HepG2 (cell line): ENCODE measurements around the gene FOXE3. TPM values are rescaled to one million over a fixed set of nuclear protein-coding genes. Genes with fewer than 3 reads are reported as not detected.
A peak's percentile ranks its signal among the peaks of the same experiment; 100 is the strongest.

ENCODE experiments used
- ATAC-seq: fragments of 200-7000 bp; cut with Tn5 transposase; 3 replicates; pipeline ENCODE4 v1.9.1; 2020; ENCODE audit warnings: mild to moderate bottlenecking, moderate library complexity
- BruUV-seq: library from RNA; stranded (reverse); fragments of 400-500 nt; replicated peaks from 2 replicates; lab custom pipeline; 2021; lab: Mats Ljungman, UMichigan
- CTCF ChIA-PET: fragments of 300-600 bp; formaldehyde crosslinking; extraction: SDS; loops from one replicate; lab custom pipeline; 2021; ENCODE audit warnings: low total read pairs, inconsistent platforms, low intra/inter-chr PET ratio; lab: Yijun Ruan, JAX
- POLR2A ChIA-PET: fragments of 350-600 bp; sonication (Branson Sonifier 250); formaldehyde crosslinking; loops from one replicate; lab custom pipeline; 2020; ENCODE audit warnings: antibody characterized with exemption, inconsistent platforms; lab: Yijun Ruan, JAX
- DNase-seq: peaks from one replicate; pipeline ENCODE4 v3.0.0-alpha.2; 2015; ENCODE audit warnings: low spot score
- FAIRE-seq: peaks from 3 replicates; lab custom pipeline; 2011; peaks lifted over from hg19 to GRCh38; lab: Jason Lieb, UNC
- H2AFZ ChIP-seq: one replicate; pipeline ENCODE4 v1.6.1; 2011; ENCODE audit warnings: low read length, inconsistent platforms
- H3K27ac ChIP-seq: fragments of 300-600 bp; 3 replicates; pipeline ENCODE4 v1.8.0; 2011; ENCODE audit warnings: mixed run types, mild to moderate bottlenecking, mixed read lengths, low read length, inconsistent platforms; ENCODE audit not compliant: insufficient read depth; ENCODE audit errors: extremely low read length
- H3K27me3 ChIP-seq, 2 experiments: fragments of 200-600 bp in 1 of 2; 2 replicates in 1 of 2; 3 replicates in 1 of 2; pipeline versions ENCODE4 v1.6.0 to v1.8.0; 2011; ENCODE audit warnings: low read length in 2 of 2, mild to moderate bottlenecking in 2 of 2, moderate library complexity in 2 of 2, inconsistent platforms in 1 of 2; ENCODE audit not compliant: insufficient read depth in 2 of 2, control insufficient read depth in 1 of 2
- H3K36me3 ChIP-seq, 2 experiments: fragments of 200-600 bp in 1 of 2; replicated peaks in 1 of 2; 2 replicates in 1 of 2; 3 replicates in 1 of 2; pipeline versions ENCODE4 v1.5.1 to v1.8.0; 2011; ENCODE audit warnings: low read length in 2 of 2, inconsistent platforms in 1 of 2; ENCODE audit not compliant: insufficient read depth in 2 of 2, control insufficient read depth in 1 of 2
- H3K4me1 ChIP-seq: 2 replicates; pipeline ENCODE4 v1.5.1; 2012; ENCODE audit warnings: low read length, inconsistent platforms; ENCODE audit not compliant: insufficient read depth
- H3K4me2 ChIP-seq: 2 replicates; pipeline ENCODE4 v1.6.0; 2011; ENCODE audit warnings: low read depth, low read length, inconsistent platforms
- H3K4me3 ChIP-seq, 3 experiments: fragments of 200-600 bp in 1 of 3; sonication (generic), shearing (Covaris generic) in 1 of 3; replicated peaks in 1 of 3; 2 replicates each; pipeline ENCODE4 v1.5.1; 2011 to 2016; ENCODE audit warnings: low read length in 3 of 3, inconsistent platforms in 2 of 3, low read depth in 2 of 3, mild to moderate bottlenecking in 2 of 3, control low read depth in 1 of 3, mixed read lengths in 1 of 3; ENCODE audit not compliant: insufficient read depth in 1 of 3
- H3K79me2 ChIP-seq: one replicate; pipeline ENCODE4 v1.6.1; 2011; ENCODE audit warnings: low read length, inconsistent platforms; ENCODE audit not compliant: insufficient read depth
- H3K9ac ChIP-seq: 2 replicates; pipeline ENCODE4 v1.6.0; 2011; ENCODE audit warnings: mild to moderate bottlenecking, low read depth, low read length, inconsistent platforms; ENCODE audit not compliant: insufficient read depth
- H3K9me3 ChIP-seq: 2 replicates; pipeline ENCODE4 v1.5.1; 2012; ENCODE audit warnings: mild to moderate bottlenecking, low read length
- H4K20me1 ChIP-seq: 2 replicates; pipeline ENCODE4 v1.6.0; 2011; ENCODE audit warnings: inconsistent platforms, mild to moderate bottlenecking, low read length, moderate library complexity; ENCODE audit not compliant: insufficient read depth
- HNF1A ChIP-seq, 2 experiments: sonication (generic) in 1 of 2; formaldehyde crosslinking in 1 of 2; IDR thresholded peaks; 2 replicates each; pipeline versions ENCODE4 v1.4.0 to v1.6.1; 2016 to 2020; ENCODE audit warnings: borderline replicate concordance in 1 of 2, low read depth in 1 of 2, mild to moderate bottlenecking in 1 of 2, missing genetic modification reagents in 1 of 2
- IKZF4 ChIP-seq: sonication (generic); formaldehyde crosslinking; IDR thresholded peaks from 2 replicates; pipeline ENCODE4 v1.5.1; 2020; ENCODE audit warnings: borderline replicate concordance, mild to moderate bottlenecking, low read depth, missing genetic modification reagents; ENCODE audit errors: not compliant biosample characterization
- KDM1A ChIP-seq: IDR thresholded peaks from 2 replicates; pipeline ENCODE4 v1.6.1; 2016; ENCODE audit warnings: missing compliant biosample characterization
- MED8 ChIP-seq: sonication (generic); formaldehyde crosslinking; IDR thresholded peaks from 2 replicates; pipeline ENCODE4 v1.8.1; 2023; ENCODE audit warnings: mild to moderate bottlenecking, missing genetic modification reagents; ENCODE audit not compliant: insufficient replicate concordance
- NFYB ChIP-seq: sonication (generic); formaldehyde crosslinking; IDR thresholded peaks from 2 replicates; pipeline ENCODE4 v1.4.0; 2020; ENCODE audit warnings: missing genetic modification reagents
- NKX3-1 ChIP-seq: sonication (generic); formaldehyde crosslinking; IDR thresholded peaks from 2 replicates; pipeline ENCODE4 v1.5.0; 2020; ENCODE audit warnings: missing genetic modification reagents
- RARA ChIP-seq: IDR thresholded peaks from 2 replicates; pipeline ENCODE4 v1.6.1; 2016; ENCODE audit warnings: missing genetic modification reagents, missing compliant biosample characterization
- SMYD3 ChIP-seq: sonication (generic); formaldehyde crosslinking; IDR thresholded peaks from 2 replicates; pipeline ENCODE4 v1.8.1; 2023; ENCODE audit warnings: mild to moderate bottlenecking, missing genetic modification reagents
- SRSF9 ChIP-seq: fragments of 200-400 bp; formaldehyde crosslinking; IDR thresholded peaks from 2 replicates; pipeline ENCODE4 v1.6.1; 2018; ENCODE audit warnings: borderline replicate concordance, mild to moderate bottlenecking, low read depth, low read length; ENCODE audit not compliant: insufficient read depth, poor library complexity, severe bottlenecking
- SSRP1 ChIP-seq: IDR thresholded peaks from 2 replicates; pipeline ENCODE4 v1.6.1; 2016; ENCODE audit warnings: control low read depth
- TARDBP ChIP-seq: sonication (generic); formaldehyde crosslinking; IDR thresholded peaks from 2 replicates; pipeline ENCODE4 v1.8.0; 2022; ENCODE audit warnings: mild to moderate bottlenecking, missing genetic modification reagents
- ZC3H13 ChIP-seq: sonication (generic); formaldehyde crosslinking; IDR thresholded peaks from 2 replicates; pipeline ENCODE4 v1.8.1; 2023; ENCODE audit warnings: mild to moderate bottlenecking, missing genetic modification reagents, moderate library complexity
- ZFX ChIP-seq: sonication (generic); formaldehyde crosslinking; IDR thresholded peaks from 2 replicates; pipeline ENCODE4 v1.4.0; 2020; ENCODE audit warnings: mild to moderate bottlenecking, low read depth, missing genetic modification reagents, moderate library complexity
- ZMAT3 ChIP-seq: sonication (generic); formaldehyde crosslinking; conservative IDR thresholded peaks from 2 replicates; pipeline ENCODE4 v1.7.0; 2021; ENCODE audit warnings: missing genetic modification reagents
- ZNF317 ChIP-seq: sonication (generic); formaldehyde crosslinking; IDR thresholded peaks from 2 replicates; pipeline ENCODE4 v1.5.0; 2020; ENCODE audit warnings: mild to moderate bottlenecking, missing genetic modification reagents
- ZNF605 ChIP-seq: sonication (generic); formaldehyde crosslinking; IDR thresholded peaks from 2 replicates; pipeline ENCODE4 v1.8.0; 2022; ENCODE audit warnings: mild to moderate bottlenecking, missing genetic modification reagents
- ZNF788 ChIP-seq: sonication (generic); formaldehyde crosslinking; IDR thresholded peaks from 2 replicates; pipeline ENCODE4 v1.5.0; 2020; ENCODE audit warnings: mild to moderate bottlenecking, missing genetic modification reagents, borderline replicate concordance
- WGBS: methylation state at CpG from one replicate; pipeline ENCODE4 v1.1.6; 2017; ENCODE audit warnings: low lambda C conversion rate; 5-methylcytosine and 5-hydroxymethylcytosine counted together
- in situ Hi-C: cut with HindIII; loops from 2 replicates; pipeline ENCODE4 v1.10.0; 2017; ENCODE audit warnings: low pct_unique_long_range_greater_than_20kb; ENCODE audit not compliant: extremely low pct_ligation_motif_present
- intact Hi-C: fragments of 100-400 bp; cut with micrococcal nuclease; formaldehyde crosslinking; loops from one replicate; pipeline ENCODE4 v1.10.0; 2022; ENCODE audit not compliant: unreplicated experiment
- polyA plus RNA-seq, 8 experiments: library from polyadenylated mRNA; depleted of rRNA in 3 of 8; stranded (reverse) in 7 of 8; unstranded in 1 of 8; fragments of >200 nt; fragmentation: Illumina TruSeq in 4 of 8; extraction: Trizol in 4 of 8; gene quantifications; 2 replicates each; pipeline versions ENCODE4 v1.2.1 to v1.2.3, GENCODE V29; 2011 to 2016; ENCODE audit warnings: low read depth in 4 of 8, missing spikeins in 1 of 8, mixed read lengths in 1 of 8; ENCODE audit not compliant: insufficient read depth in 1 of 8
- total RNA-seq, 5 experiments: library from RNA; depleted of rRNA; stranded (reverse); fragments of >200 nt; fragmentation: Illumina TruSeq; extraction: Trizol; gene quantifications; 2 replicates each; pipeline ENCODE4 v1.2.3, GENCODE V29; 2016; ENCODE audit warnings: low read depth in 1 of 5

The FOXE3 gene
- total and polyA plus RNA-seq, 2 of the 13 experiments (the other 11 are each of a cell fraction or from before 2014, with no cell fraction given): not detected

- ChIA-PET POLR2A (interaction anchor here (1.0 kb wide), 1 partner anchor 41 kb away, joined by 3 read pairs; no protein-coding TSS in a partner anchor), CTCF (interaction anchor here (3.9 kb wide), 1 partner anchor 274 kb away, joined by 34 read pairs; no protein-coding TSS in a partner anchor)
- Histone ChIP-seq H3K4me2 (peak overlapping the region; percentile 74), H3K4me1 (peaks cover 21% of the 10 kb centered on the region), H3K9me3 (no peaks in the 10 kb centered on the region), H3K4me3 (peak overlapping the region; percentile 58 to 88 (median 78)), H3K36me3 (no peaks in the 10 kb centered on the region), H2AFZ (no peak overlapping the region), H3K27ac (peak overlapping the region; percentile 63), H3K27me3 (peaks cover 1 to 20% of the 10 kb centered on the region in 2 experiments; a peak in 3 of 5 replicates), H3K9ac (peak overlapping the region; percentile 66; the same call in 1 of the 2 replicates), H3K79me2 (no peaks in the 10 kb centered on the region), H4K20me1 (0 out of 2 replicates have a peak, but pooled peaks cover 2% of the 10 kb centered on the region)
- in situ Hi-C loops (no loop called here), intact Hi-C loops (no loop called here)
- no TSS peak for BruUV-seq
- ATAC-seq: peak; percentile 64
- peak; percentile 59 for FAIRE-seq
- peak; percentile 55 for DNase-seq
- 7% methylated on average over 21 of the region's 23 CpGs for WGBS
- peak; percentile 69; the same call in 1 of the 2 replicates for TF ChIP-seq ZNF788
- TF ChIP-seq NKX3-1: no peak
- no peak for TF ChIP-seq ZMAT3 (CRISPR knock-in tag)
- TF ChIP-seq SRSF9: no peak
- TF ChIP-seq HNF1A (IDR thresholded peaks at IDR 0.05; ENCODE audit: low read depth): no peak
- TF ChIP-seq HNF1A (CRISPR knock-in tag; IDR thresholded peaks at IDR 0.05; ENCODE audit: borderline replicate concordance): peak; percentile 64
- peak; percentile 81; the same call in 1 of the 2 replicates for TF ChIP-seq ZNF605
- TF ChIP-seq SMYD3 (CRISPR knock-in tag): 0 out of 2 replicates have a peak, but pooled peaks have one; percentile 79
- TF ChIP-seq IKZF4: no peak
- no peak for TF ChIP-seq NFYB
- no peak for TF ChIP-seq ZNF317 (CRISPR knock-in tag)
- TF ChIP-seq ZC3H13: peak; percentile 69; the same call in 1 of the 2 replicates
- TF ChIP-seq MED8: no peak
- 0 out of 2 replicates have a peak, but pooled peaks have one; percentile 17 for TF ChIP-seq RARA (CRISPR knock-in tag)
- TF ChIP-seq ZFX: peak; percentile 37
- TF ChIP-seq SSRP1 (CRISPR knock-in tag): no peak
- no peak for TF ChIP-seq KDM1A (CRISPR knock-in tag)
- TF ChIP-seq TARDBP (CRISPR knock-in tag): peak; percentile 85
Observed at GRCh38 chr1:47436304-47436978, 20.4 kb downstream of the FOXE3 start.
